Erythroblast (primary cell): ENCODE measurements around the gene FYN.

ENCODE experiments used
- DNase-seq, 2 experiments: peaks; one replicate each; lab custom pipeline; 2025; lab: John Stamatoyannopoulos, UW
- GATA1 ChIP-seq: IDR thresholded peaks from 2 replicates; pipeline ENCODE4 v1.6.1; 2011; ENCODE audit warnings: low read depth, mild to moderate bottlenecking, control low read depth, low read length, moderate library complexity
- POLR2A ChIP-seq: IDR thresholded peaks from 2 replicates; pipeline ENCODE4 v1.6.1; 2011; ENCODE audit warnings: mild to moderate bottlenecking, low read length

The FYN gene

GRCh38 chr6:111870742-111871064 is 2.5 kb downstream of the FYN start:
- TF ChIP-seq GATA1 (no peak), POLR2A (no peak)

DNA sequence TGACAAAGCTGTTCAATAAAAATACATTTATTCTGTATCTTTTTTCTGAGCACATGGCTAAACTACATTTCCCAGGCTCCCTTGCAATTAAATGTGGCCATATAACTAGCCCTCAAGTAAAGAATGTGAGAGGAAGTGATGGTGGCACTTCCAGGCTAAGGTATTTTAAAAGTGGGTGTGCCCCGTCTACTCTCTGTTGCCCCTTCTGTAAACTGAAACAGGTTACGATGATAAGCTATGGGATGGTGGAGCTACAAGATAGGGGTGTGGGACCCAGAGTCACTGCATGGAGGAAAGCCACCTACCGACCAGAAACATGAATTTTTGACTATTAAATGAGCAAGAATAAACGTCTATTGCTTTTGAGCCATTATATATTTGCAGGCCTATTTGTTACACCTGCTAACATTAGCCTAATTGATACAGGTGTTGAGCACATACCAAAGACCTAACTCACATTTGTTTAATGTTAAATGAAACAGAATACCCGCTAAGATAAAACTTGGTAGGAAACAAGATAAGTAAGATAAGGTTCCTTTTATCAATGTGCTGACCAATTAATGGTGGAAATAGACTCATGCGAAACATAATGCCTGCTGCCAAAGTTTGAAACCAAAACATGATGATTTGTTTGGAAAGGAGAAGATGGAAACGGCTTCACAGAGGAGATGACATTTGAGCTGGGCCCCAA is 3.1 kb downstream of the FYN start:
- peak in 1 of 2 experiments; percentile 21 for DNase-seq
- TF ChIP-seq GATA1 (no peak), POLR2A (no peak)

More at GRCh38 chr6:111870742-111871064, 2.5 kb downstream of the FYN start:
- no peak for DNase-seq

DNA sequence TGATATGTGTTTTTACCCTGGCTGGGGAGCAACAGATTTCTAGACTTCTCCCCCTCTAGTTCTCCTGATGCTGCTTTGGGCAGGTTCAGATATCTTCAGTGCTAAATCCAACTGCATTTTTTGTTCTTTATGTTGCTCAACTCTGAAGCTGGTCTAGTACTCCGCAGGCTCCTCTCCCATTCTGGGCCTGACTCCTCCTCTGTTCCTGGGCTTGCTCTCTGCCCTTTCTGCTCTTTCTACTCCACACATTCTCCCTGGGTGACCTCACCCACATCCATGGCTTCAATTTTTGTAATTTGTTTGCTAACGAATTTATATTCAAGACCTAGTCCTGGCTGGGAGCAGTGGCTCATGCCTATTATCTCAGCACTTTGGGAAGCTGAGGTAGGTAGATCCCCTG is 6.4 kb downstream of the FYN start:
- no peak for DNase-seq
- no peak for TF ChIP-seq POLR2A
- no peak for TF ChIP-seq GATA1

DNA sequence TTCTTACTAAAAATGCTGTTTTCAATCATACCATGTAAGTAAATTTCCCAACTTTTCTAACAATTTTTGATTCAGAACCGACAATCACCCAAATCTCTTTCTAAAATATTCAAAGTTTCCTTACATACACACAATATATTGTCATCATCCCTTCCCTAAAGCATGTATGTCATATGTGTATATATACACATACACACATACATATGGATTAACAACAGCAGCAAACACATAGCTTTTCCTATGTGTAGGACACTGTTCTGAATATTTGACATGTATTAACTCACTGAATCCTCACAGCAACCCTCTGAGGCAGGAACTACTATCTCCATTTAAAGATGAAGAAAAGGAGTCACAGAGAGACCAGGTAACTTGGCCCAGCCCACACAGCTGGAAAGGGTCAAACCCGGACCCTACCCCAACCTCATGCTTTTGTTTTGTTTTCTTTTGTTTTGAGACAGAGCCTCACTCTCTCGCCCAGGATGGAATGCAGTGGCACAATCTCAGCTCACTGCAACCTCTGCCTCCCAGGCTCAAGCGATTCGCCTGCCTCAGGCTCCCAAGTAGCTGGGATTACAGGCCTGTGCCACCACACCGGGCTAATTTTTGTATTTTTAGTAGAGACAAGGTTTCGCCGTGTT is 7.2 kb downstream of the FYN start:
- DNase-seq: no peak
- TF ChIP-seq GATA1: no peak
- no peak for TF ChIP-seq POLR2A

DNA sequence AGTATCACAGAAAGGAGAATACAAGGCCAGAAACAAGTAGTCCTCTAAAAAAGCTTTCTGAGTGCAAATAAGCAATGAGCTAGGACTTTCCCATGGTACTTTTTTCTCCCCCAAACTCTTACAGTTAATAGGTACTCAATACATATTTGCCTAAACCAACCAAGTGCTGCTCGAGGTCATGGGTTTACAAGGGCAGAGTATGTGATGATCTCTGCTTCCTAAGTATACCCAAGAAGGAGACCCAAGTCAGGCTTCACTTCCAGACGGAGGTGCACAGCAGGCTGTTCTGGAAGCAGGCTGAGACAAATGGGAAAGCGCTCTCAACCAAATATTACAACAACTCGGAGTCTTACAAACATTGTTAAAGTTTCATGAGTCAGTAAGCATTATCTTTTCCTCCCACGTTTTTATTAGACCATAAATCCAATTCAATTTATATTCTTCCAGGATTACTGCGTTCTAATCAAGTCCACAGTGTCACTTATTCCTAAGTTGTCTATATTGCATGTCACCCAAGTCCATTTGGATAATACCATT is 8.1 kb downstream of the FYN start:
- DNase-seq: no peak
- TF ChIP-seq GATA1 (no peak), POLR2A (no peak)

DNA sequence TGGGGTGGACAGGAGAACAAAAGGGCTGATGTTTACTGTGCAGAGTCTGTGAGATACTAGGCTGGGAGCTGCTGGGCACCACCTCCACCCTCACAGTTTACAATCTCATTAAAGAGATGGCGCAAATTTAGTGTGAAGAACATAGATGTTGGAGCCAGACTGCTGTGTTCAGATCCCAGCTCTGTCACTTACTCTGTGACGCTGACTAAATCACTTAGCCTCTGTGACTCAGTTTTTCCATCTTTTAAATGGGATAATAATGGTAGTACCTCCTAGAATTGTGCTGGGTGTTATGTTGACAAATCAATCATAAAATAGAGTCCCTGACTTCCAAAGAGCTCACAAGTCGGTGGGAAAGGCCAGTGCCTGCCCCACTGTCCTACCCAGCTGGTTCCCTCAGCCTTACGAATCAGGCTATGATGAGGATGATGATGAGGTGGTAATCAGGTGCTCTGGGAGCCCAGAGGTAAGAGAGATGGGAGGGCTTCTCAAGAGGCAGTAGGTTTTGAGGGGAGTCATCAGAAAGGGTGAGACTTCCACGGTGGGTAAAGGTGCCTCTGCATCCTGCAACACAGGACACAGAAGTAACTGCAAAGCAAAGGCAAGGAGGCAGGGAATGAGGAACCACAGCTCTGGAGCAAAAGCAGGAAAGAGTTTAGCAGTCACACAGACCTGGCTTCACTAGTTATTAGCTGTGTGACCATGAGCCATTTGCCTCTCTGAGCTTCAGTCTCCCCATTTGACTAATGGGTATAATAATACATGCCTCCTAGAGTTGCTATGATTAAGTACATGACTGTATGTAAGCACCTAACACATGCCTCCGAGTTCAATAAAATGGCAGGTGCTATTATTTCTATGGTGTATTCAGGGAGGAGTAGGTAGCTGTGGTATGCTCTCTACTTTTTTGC is 8.9 kb downstream of the FYN start:
- no peak for DNase-seq

GRCh38 chr6:111862741-111863140 is 10.5 kb downstream of the FYN start:
- TF ChIP-seq GATA1: no peak
- no peak for TF ChIP-seq POLR2A
- no peak for DNase-seq

More for the DNA sequence above, 8.9 kb downstream of the FYN start:
- TF ChIP-seq POLR2A: no peak
- TF ChIP-seq GATA1: no peak

DNA sequence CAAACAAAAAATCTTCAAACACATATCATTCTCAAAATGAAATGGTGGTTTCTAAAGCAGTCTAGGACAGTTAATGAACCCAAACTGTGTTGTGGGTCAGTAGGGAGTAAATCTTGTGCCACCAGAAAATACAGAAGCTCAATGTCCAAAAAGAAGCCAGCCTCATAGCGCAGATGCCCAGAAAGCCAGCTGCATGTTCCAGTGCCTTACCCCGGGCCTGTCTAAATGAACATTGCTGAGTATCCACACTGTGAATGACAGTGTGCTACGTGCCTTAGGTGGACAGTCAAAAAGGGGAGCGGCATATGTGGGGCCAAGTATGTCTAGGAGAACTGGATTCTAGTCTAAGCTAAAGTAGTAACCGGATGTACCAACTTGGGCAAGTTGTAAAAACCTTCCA is 10.9 kb downstream of the FYN start:
- TF ChIP-seq GATA1 (no peak), POLR2A (no peak)
- no peak for DNase-seq

- DNase-seq: no peak
- TF ChIP-seq POLR2A (no peak), GATA1 (no peak)
These were observed 11.8 kb downstream of the FYN start for GRCh38 chr6:111861431-111861885.

GRCh38 chr6:111858347-111858746 is 14.9 kb downstream of the FYN start:
- TF ChIP-seq POLR2A (no peak), GATA1 (no peak)
- DNase-seq: no peak

- no peak for TF ChIP-seq POLR2A
- no peak for TF ChIP-seq GATA1
- no peak for DNase-seq
These were observed 15.4 kb downstream of the FYN start for GRCh38 chr6:111857674-111858337.

DNA sequence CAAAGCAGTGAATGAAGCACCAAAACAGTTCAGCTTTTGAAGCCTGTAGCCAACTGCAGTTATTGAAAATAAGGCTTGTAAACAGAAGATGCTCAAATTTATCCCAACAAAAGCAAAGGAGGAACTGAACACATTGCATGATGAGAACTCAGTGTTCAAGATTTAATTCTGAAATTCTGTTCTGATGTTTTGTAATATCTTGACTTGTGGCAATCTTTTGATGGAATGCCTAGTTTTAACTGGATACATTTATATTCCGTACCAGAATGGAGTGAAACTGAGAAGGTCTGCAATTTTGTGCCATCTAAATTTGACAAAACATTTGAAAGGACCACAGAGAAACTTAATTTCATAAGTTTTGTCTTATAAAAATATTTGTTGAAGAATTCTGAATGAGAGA is 17.5 kb downstream of the FYN start:
- TF ChIP-seq POLR2A (no peak), GATA1 (no peak)
- DNase-seq: no peak

- DNase-seq: peak in 1 of 2 experiments; percentile 17
- no peak for TF ChIP-seq GATA1
- no peak for TF ChIP-seq POLR2A
These were observed 18.6 kb downstream of the FYN start for GRCh38 chr6:111854683-111855082.

DNA sequence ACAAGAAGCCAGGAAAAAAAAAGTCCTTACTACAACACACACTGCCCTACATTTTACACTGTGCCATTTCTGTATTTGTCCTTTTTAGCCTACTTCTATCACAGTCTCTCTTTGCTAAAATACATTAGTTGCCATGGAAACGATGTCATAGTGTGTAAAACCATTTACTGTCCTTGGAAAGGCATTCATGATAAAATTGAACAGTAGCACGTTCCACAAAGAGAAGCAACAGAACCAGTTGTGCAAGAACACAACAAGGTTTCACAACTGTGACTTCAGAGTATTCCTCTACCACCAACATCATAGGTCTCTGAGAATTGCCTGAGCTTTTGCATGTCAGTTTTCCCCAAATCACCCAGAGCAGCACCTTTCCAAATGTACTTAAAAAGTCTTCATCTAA is 20.5 kb downstream of the FYN start:
- DNase-seq: no peak
- no peak for TF ChIP-seq POLR2A
- TF ChIP-seq GATA1: no peak
